A549 (cell line): ENCODE measurements around the gene TBXA2R.

ENCODE experiments used
- CBX8 ChIP-seq: fragments of 200-600 bp; sonication (generic); IDR thresholded peaks from 2 replicates; pipeline ENCODE4 v1.6.1; 2016
- CHD2 ChIP-seq: fragments of 150-350 bp; IDR thresholded peaks from 2 replicates; pipeline ENCODE4 v1.6.1; 2014; ENCODE audit warnings: low read length; ENCODE audit not compliant: partially characterized antibody
- HMGXB4 ChIP-seq: fragments of 250-450 bp; sonication (Bioruptor Pico); IDR thresholded peaks from 2 replicates; pipeline ENCODE4 v1.5.0; 2021; ENCODE audit warnings: mild to moderate bottlenecking, moderate library complexity, borderline replicate concordance
- MAFK ChIP-seq: fragments of 450-650 bp; IDR thresholded peaks from 2 replicates; pipeline ENCODE4 v1.6.1; 2014; ENCODE audit not compliant: partially characterized antibody
- MAX ChIP-seq: IDR thresholded peaks from 2 replicates; pipeline ENCODE4 v1.6.1; 2012
- NPAS2 ChIP-seq: fragments of 250-450 bp; sonication (Bioruptor Pico); IDR thresholded peaks from 2 replicates; pipeline ENCODE4 v1.8.0; 2022; ENCODE audit warnings: mild to moderate bottlenecking, moderate library complexity, borderline replicate concordance
- PBX3 ChIP-seq: IDR thresholded peaks from 2 replicates; pipeline ENCODE4 v1.6.1; 2012
- POLR2A ChIP-seq: IDR thresholded peaks from 2 replicates; pipeline ENCODE4 v1.6.1; 2012; ENCODE audit warnings: mild to moderate bottlenecking, low read length
- TFCP2L1 ChIP-seq: fragments of 250-450 bp; sonication (Bioruptor Pico); IDR thresholded peaks from 2 replicates; pipeline ENCODE4 v1.5.0; 2021; ENCODE audit warnings: mild to moderate bottlenecking
- TF ChIP-seq, protein P1 (sequence below): fragments of 150-350 bp; IDR thresholded peaks from 2 replicates; pipeline ENCODE4 v1.6.1; 2014; ENCODE audit warnings: low read depth, mild to moderate bottlenecking, low read length
- TF ChIP-seq, protein P2 (sequence below): IDR thresholded peaks from 2 replicates; pipeline ENCODE4 v1.6.1; 2012; ENCODE audit warnings: low read depth, borderline replicate concordance
- TF ChIP-seq, protein P3 (sequence below): fragments of >200 bp; sonication (Bioruptor Twin); formaldehyde crosslinking; IDR thresholded peaks from 3 replicates; pipeline ENCODE4 v1.5.1; 2016
- TF ChIP-seq, protein P4 (sequence below): fragments of 200-600 bp; sonication (generic); IDR thresholded peaks from 2 replicates; pipeline ENCODE4 v1.6.1; 2016; ENCODE audit warnings: antibody characterized with exemption, mild to moderate bottlenecking, moderate library complexity

DNA sequence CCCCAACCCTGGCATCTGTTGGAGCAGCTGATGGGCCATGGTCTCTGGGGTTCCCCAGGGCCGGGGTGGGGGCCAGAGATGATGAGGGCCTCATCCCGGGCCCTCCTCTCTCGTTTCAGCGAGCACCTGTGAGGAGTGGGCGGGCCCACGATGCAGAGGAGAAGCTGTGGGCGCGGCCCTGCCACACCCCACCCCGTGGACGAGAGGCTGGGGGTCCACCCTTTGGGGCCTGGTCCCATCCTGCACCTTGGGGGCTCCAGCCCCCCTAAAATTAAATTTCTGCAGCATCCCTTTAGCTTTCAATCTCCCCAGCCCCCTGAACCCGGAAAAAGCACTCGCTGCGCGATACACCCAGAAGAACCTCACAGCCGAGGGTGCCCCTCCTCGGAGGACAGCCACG lies 28.3 kb downstream of the TBXA2R start:
- TF ChIP-seq POLR2A = no peak
- TF ChIP-seq, protein P1, sequence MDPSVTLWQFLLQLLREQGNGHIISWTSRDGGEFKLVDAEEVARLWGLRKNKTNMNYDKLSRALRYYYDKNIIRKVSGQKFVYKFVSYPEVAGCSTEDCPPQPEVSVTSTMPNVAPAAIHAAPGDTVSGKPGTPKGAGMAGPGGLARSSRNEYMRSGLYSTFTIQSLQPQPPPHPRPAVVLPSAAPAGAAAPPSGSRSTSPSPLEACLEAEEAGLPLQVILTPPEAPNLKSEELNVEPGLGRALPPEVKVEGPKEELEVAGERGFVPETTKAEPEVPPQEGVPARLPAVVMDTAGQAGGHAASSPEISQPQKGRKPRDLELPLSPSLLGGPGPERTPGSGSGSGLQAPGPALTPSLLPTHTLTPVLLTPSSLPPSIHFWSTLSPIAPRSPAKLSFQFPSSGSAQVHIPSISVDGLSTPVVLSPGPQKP = no peak
- TF ChIP-seq, protein P2, sequence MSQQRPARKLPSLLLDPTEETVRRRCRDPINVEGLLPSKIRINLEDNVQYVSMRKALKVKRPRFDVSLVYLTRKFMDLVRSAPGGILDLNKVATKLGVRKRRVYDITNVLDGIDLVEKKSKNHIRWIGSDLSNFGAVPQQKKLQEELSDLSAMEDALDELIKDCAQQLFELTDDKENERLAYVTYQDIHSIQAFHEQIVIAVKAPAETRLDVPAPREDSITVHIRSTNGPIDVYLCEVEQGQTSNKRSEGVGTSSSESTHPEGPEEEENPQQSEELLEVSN = no peak
- TF ChIP-seq, protein P3, sequence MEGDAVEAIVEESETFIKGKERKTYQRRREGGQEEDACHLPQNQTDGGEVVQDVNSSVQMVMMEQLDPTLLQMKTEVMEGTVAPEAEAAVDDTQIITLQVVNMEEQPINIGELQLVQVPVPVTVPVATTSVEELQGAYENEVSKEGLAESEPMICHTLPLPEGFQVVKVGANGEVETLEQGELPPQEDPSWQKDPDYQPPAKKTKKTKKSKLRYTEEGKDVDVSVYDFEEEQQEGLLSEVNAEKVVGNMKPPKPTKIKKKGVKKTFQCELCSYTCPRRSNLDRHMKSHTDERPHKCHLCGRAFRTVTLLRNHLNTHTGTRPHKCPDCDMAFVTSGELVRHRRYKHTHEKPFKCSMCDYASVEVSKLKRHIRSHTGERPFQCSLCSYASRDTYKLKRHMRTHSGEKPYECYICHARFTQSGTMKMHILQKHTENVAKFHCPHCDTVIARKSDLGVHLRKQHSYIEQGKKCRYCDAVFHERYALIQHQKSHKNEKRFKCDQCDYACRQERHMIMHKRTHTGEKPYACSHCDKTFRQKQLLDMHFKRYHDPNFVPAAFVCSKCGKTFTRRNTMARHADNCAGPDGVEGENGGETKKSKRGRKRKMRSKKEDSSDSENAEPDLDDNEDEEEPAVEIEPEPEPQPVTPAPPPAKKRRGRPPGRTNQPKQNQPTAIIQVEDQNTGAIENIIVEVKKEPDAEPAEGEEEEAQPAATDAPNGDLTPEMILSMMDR = no peak
- TF ChIP-seq MAX = no peak
- TF ChIP-seq CHD2 = no peak
- TF ChIP-seq PBX3 = no peak
- TF ChIP-seq NPAS2 (CRISPR knock-in tag) = no peak
- no peak for TF ChIP-seq HMGXB4 (CRISPR knock-in tag)
- TF ChIP-seq MAFK = no peak
- no peak for TF ChIP-seq TFCP2L1 (CRISPR knock-in tag)
- TF ChIP-seq, protein P4, sequence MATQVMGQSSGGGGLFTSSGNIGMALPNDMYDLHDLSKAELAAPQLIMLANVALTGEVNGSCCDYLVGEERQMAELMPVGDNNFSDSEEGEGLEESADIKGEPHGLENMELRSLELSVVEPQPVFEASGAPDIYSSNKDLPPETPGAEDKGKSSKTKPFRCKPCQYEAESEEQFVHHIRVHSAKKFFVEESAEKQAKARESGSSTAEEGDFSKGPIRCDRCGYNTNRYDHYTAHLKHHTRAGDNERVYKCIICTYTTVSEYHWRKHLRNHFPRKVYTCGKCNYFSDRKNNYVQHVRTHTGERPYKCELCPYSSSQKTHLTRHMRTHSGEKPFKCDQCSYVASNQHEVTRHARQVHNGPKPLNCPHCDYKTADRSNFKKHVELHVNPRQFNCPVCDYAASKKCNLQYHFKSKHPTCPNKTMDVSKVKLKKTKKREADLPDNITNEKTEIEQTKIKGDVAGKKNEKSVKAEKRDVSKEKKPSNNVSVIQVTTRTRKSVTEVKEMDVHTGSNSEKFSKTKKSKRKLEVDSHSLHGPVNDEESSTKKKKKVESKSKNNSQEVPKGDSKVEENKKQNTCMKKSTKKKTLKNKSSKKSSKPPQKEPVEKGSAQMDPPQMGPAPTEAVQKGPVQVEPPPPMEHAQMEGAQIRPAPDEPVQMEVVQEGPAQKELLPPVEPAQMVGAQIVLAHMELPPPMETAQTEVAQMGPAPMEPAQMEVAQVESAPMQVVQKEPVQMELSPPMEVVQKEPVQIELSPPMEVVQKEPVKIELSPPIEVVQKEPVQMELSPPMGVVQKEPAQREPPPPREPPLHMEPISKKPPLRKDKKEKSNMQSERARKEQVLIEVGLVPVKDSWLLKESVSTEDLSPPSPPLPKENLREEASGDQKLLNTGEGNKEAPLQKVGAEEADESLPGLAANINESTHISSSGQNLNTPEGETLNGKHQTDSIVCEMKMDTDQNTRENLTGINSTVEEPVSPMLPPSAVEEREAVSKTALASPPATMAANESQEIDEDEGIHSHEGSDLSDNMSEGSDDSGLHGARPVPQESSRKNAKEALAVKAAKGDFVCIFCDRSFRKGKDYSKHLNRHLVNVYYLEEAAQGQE = no peak
- no peak for TF ChIP-seq CBX8
